Measurements from ENCODE around the gene FCRL2. TPM values are rescaled to one million over a fixed set of nuclear protein-coding genes. Genes with fewer than 3 reads are reported as not detected.
A peak's percentile ranks its signal among the peaks of the same experiment; 100 is the strongest.

The FCRL2 gene, protein sequence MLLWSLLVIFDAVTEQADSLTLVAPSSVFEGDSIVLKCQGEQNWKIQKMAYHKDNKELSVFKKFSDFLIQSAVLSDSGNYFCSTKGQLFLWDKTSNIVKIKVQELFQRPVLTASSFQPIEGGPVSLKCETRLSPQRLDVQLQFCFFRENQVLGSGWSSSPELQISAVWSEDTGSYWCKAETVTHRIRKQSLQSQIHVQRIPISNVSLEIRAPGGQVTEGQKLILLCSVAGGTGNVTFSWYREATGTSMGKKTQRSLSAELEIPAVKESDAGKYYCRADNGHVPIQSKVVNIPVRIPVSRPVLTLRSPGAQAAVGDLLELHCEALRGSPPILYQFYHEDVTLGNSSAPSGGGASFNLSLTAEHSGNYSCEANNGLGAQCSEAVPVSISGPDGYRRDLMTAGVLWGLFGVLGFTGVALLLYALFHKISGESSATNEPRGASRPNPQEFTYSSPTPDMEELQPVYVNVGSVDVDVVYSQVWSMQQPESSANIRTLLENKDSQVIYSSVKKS
- not detected in 2 replicates for total RNA-seq (2014; rRNA removed; shearing (Covaris generic))

DNA sequence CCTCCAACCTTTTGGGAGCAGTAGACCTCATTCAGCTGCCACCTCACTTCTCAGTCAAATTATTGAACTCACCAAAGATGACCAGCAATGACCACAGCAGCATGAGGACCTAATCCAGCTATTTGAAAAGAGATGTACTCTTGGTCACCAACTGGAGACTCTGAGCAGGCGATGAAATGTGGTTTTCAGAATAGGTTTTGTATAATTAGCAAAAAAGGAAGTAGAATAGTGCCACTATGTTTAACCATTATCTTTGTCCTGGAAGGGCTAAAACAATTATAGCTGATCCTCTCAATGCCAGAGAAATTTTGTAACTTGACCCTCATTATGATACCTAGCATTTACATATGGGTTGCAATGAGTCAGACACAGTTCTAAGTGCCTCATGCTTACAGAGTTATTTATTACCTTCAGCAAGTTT is at the start of gene FCRL2:
FCRL2 (minus strand) TSS at position 162 of the 421 bp plus-strand sequence; CDS start at position 103, 59 bp downstream.
- H3K4me3 ChIP-seq: no peak within 1 kb of the TSS
- H3K36me3 ChIP-seq: no peaks in the 10 kb centered on the region
- no peak for DNase-seq
- H3K9me3 ChIP-seq (replicated peaks): no peaks in the 10 kb centered on the region
- H3K27me3 ChIP-seq: no peaks in the 10 kb centered on the region
- H3K27ac ChIP-seq: no peak within 1 kb of the TSS
- H3K4me1 ChIP-seq: no peaks in the 10 kb centered on the region

DNA sequence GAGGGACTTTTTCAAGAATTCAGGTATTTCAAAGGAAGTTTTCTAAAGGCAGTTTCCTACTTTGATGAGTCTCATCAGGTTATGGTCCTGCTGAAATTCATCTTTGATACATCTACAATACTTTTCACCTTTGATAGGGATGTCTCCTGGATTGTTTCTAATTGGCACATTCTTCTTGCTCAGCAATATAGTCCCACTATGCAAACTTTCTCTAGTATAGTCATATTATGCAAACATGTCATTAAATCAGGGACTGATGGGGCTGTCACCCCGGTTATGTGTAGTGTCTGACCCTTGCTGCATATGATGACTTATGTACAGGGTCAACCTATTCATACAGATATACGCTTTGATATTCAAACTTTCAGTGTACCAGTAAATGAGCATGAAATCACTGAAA is 43.4 kb upstream of the FCRL2 start:
- Histone ChIP-seq H3K27me3 (no peaks in the 10 kb centered on the region), H3K36me3 (no peaks in the 10 kb centered on the region), H3K4me1 (no peaks in the 10 kb centered on the region), H3K27ac (no peak overlapping the region), H3K9me3 (replicated peaks) (no peaks in the 10 kb centered on the region), H3K4me3 (no peak overlapping the region)
- DNase-seq: no peak

DNA sequence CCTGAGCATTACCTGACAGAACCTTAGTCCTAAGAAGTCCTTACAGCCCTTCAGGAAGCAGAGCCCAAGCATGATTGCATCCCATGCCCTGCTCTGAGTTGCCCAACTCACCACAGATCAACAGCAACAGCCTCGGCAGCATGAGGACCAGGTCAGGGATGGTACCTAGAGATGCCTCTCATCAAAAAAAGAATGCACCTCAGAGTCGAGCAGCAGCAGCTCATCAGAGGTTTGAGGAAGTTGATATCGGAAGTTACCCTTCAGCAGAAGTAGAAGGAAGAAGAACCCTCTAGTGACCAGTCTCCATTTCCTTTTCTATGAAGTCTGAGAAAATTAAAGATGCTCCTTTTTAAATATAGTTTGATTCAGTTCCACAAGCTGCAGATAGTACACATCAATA is 43.0 kb upstream of the FCRL2 start, which contains the start of gene FCRL1:
FCRL1 (minus strand) TSS at position 225 of the 400 bp plus-strand sequence; CDS start at position 142, 83 bp downstream.
- H3K9me3 ChIP-seq (replicated peaks): no peaks in the 10 kb centered on the region
- no peak within 1 kb of the TSS for H3K27ac ChIP-seq
- DNase-seq: no peak
- H3K4me3 ChIP-seq: no peak within 1 kb of the TSS
- H3K4me1 ChIP-seq: no peaks in the 10 kb centered on the region
- no peaks in the 10 kb centered on the region for H3K27me3 ChIP-seq
- H3K36me3 ChIP-seq: no peaks in the 10 kb centered on the region

DNA sequence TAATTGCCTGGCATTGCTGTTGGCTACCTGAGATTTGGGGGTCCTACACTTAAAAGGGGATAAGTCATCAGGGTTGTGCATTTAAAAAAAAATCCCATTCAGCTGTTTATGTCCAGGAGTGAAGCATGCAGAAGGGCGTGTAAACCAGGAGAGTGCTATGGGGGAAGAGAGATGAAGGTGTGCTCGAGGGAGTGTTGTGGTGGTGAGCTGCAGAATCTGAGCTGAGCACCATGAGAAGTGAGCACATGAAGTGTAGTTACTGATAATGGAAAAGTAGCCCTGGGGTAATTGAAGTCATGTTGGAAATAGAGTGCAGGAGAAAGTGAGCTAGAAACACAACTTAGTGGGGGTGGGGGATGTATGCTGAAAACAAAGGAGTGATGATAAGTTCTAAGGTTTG is 42.3 kb upstream of the FCRL2 start:
- Histone ChIP-seq H3K4me1 (no peaks in the 10 kb centered on the region), H3K36me3 (no peaks in the 10 kb centered on the region), H3K9me3 (replicated peaks) (no peaks in the 10 kb centered on the region), H3K4me3 (no peak overlapping the region), H3K27me3 (no peaks in the 10 kb centered on the region), H3K27ac (no peak overlapping the region)
- DNase-seq: no peak

DNA sequence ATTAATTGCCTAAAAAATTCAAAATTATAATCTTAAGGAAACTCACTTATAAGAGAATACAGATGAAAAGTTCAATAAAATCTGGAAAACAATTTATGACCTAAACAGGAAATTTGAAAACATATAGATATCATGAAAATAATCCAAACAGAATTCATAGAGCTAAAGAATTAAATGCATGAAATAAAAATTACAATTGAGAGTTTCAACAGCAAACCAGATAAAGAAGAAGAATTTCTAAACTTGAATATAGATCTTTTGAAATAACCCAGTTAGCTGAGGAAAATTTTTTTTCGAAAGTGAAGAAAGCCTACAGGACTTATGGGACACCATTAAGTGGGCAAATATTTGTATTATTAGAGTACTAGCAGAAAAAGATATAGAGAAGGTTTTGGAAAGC is 36.3 kb upstream of the FCRL2 start:
- no peak overlapping the region for H3K4me3 ChIP-seq
- H3K4me1 ChIP-seq: no peaks in the 10 kb centered on the region
- H3K27me3 ChIP-seq: no peaks in the 10 kb centered on the region
- DNase-seq: no peak
- no peaks in the 10 kb centered on the region for H3K9me3 ChIP-seq (replicated peaks)
- H3K36me3 ChIP-seq: no peaks in the 10 kb centered on the region
- H3K27ac ChIP-seq: no peak overlapping the region

DNA sequence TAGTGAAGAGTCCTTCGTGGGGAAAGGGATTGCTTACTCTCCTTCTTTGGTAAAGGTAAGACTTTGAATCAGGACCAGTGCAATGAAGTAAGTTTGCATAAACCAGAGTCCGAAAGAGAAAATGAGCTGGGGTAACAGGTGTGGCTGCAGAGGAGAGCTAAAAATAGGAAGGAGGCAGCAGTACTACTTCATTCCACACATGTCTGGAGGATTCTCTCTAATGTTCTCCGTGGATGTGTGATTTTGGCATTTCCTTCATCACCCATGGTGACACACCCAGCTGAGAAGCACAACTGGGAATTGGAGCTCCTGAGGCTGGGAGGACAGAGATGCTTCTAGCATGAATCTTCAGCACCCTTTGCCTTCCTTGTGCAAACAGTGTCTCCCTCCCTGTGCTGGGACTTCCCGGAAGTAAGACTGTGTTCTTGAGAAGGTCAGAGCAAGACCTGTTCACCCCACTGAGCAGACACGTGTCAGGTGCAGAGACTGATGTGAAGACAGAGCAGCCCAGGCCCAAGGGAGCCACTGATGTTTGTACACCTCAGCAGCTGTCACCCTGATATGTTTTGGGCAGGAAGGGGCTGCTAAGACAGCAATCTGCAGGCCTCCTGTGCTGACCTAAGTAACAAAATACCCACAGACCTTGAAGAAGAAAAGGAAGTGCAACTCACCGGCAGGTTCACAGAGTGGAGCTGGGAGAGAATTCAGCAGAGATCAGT is 29.7 kb upstream of the FCRL2 start:
- Histone ChIP-seq H3K27ac (no peak overlapping the region), H3K4me1 (no peaks in the 10 kb centered on the region)
- DNase-seq: no peak

DNA sequence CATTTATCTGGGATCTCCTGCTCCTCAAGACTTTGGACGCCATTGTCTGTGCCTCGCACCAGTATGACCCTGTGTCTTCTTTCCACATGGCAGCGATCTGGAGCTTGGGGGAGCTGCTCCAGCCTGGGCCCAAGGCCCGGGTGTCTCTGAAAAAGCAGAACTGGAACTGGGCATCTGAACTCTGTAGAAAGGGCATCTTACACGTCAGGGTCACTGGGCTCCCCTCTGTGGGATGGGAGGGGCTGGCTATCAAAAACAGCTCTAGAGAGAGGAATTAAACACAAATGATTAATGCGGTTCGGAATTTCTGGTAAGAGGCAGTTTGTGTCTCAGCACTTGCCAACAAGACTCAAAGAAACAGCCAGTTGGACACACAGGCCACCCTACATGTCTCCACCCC is 26.9 kb upstream of the FCRL2 start:
- DNase-seq: no peak
- Histone ChIP-seq H3K27me3 (no peaks in the 10 kb centered on the region), H3K4me1 (no peaks in the 10 kb centered on the region), H3K4me3 (no peak overlapping the region), H3K9me3 (replicated peaks) (no peaks in the 10 kb centered on the region), H3K27ac (no peak overlapping the region), H3K36me3 (no peaks in the 10 kb centered on the region)

More for the DNA sequence above, 29.7 kb upstream of the FCRL2 start:
- Histone ChIP-seq H3K4me3 (no peak overlapping the region), H3K36me3 (no peaks in the 10 kb centered on the region), H3K9me3 (replicated peaks) (no peaks in the 10 kb centered on the region), H3K27me3 (no peaks in the 10 kb centered on the region)

DNA sequence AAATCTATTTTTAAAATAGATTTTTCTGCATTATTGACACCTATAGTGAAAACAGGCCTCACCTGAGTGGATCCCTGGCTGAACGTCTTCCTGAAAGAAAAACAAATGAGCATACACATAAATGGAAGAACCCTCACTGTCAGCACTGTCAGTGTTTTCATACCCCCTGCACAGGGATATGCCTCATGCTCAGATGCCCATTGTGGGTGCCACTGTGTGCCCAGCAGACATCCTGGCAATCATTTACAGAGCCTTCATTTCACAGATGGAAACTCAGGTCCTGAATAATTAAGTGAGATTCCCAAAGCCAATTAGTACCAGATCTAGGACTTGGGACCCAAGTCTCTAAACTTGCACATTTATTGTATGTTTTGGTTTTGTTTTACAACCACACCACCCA is 23.1 kb upstream of the FCRL2 start:
- Histone ChIP-seq H3K36me3 (no peaks in the 10 kb centered on the region), H3K27ac (no peak overlapping the region), H3K4me3 (no peak overlapping the region), H3K27me3 (no peaks in the 10 kb centered on the region), H3K9me3 (replicated peaks) (no peaks in the 10 kb centered on the region), H3K4me1 (no peaks in the 10 kb centered on the region)
- DNase-seq: no peak

DNA sequence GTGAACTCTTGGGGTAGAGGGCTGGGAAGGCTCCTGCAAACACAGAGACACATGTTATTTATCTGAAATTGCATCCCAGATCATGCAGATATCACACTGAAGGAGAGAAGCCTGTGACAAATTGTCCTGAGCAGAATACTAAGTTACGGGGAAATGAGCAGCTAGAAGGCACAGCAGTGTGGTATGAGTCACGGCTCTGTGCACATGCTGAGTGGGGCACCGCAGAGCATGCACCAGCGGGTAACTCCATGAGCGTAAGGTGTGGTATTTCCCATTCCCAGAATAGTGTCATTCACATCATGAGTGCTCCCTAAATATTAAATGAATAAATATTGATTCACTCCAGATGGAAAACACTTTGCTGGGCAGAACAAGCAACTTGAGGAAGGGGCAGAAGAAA is 21.3 kb upstream of the FCRL2 start:
- DNase-seq: no peak
- H3K4me3 ChIP-seq: no peak overlapping the region
- H3K9me3 ChIP-seq (replicated peaks): no peaks in the 10 kb centered on the region
- no peaks in the 10 kb centered on the region for H3K4me1 ChIP-seq
- H3K27me3 ChIP-seq: no peaks in the 10 kb centered on the region
- H3K36me3 ChIP-seq: no peaks in the 10 kb centered on the region
- H3K27ac ChIP-seq: no peak overlapping the region

DNA sequence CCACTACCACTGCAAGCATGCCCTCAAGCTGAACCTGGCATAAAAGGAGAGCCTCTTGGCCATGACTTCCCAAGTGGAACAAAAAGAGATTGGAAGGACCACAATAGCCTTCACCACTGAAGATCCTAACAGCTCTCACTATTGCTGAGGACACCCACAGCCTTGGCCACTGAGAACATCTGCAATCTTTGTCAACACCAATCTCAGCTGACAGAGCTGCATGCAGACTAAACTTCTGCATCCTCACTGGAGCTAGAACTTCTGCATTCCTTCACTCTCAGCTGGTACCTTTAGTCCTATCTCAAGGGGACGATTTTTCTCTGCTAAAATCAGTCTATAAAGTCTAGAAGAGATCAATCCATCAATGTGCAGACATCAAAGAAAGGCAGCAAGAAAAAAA is 8.3 kb upstream of the FCRL2 start:
- no peaks in the 10 kb centered on the region for H3K4me1 ChIP-seq
- DNase-seq: no peak
- H3K4me3 ChIP-seq: no peak overlapping the region
- no peaks in the 10 kb centered on the region for H3K9me3 ChIP-seq (replicated peaks)
- no peak overlapping the region for H3K27ac ChIP-seq
- H3K36me3 ChIP-seq: no peaks in the 10 kb centered on the region
- no peaks in the 10 kb centered on the region for H3K27me3 ChIP-seq

DNA sequence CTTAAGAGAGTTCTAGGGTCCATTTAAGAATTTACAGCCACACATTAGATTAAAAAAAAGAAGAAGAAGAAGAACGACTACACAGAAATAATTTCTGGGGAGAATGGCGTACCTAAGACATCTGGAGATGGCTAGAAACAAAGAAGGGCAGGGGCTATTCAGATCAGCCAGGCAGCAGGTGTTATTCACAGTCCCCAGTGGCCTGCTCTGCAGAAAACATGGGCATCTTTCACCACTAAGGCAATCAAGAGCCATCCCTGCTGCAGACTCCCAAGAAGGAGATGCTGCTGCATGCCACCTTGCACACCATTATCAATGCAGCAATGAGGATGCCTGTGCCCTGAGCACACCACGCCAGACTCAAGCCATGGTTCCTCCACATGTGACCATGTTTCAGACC is 7.9 kb upstream of the FCRL2 start:
- Histone ChIP-seq H3K27me3 (no peaks in the 10 kb centered on the region), H3K36me3 (no peaks in the 10 kb centered on the region), H3K4me3 (no peak overlapping the region), H3K9me3 (replicated peaks) (no peaks in the 10 kb centered on the region), H3K27ac (no peak overlapping the region), H3K4me1 (no peaks in the 10 kb centered on the region)
- DNase-seq: no peak

DNA sequence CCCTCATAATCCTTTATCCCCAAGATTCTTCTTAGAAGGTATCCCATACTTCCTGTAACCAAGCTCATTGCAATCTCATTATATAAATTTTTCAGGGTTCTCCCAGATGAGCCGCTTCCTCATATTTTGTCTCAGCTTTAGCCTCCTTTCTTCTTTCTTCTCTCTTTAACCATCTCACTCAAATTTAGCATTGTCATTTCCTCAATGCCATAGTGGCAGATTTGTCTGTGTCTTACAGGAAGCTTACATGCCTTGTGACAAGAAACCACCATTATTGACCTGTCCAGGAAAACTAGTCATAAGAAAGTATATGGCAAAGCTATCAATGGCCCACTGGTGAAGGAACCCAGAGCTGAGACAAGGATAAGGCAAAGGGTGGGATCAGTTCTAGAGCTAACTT is 6.0 kb upstream of the FCRL2 start:
- no peaks in the 10 kb centered on the region for H3K27me3 ChIP-seq
- no peaks in the 10 kb centered on the region for H3K36me3 ChIP-seq
- no peaks in the 10 kb centered on the region for H3K4me1 ChIP-seq
- DNase-seq: no peak
- H3K9me3 ChIP-seq (replicated peaks): no peaks in the 10 kb centered on the region
- H3K4me3 ChIP-seq: no peak overlapping the region
- no peak overlapping the region for H3K27ac ChIP-seq

DNA sequence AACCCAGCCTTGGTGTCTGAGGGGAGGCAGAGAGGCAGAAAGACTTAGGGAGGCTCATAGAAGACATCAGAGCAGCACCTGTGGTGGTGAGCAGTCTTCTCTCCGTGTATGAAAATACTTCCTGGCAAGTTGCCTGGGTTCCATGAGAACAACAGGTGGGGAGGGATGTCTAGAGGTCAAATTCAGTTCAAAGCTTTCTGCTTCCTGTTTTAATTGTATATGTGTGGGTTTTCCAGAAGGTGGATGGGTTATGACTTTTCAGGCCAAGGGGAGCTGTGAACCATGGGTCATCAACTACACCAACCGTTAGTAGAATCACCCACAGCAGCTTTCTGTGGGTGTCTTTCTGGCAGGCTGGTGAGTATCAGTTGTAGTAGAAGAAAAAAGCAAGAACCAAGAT is 4.1 kb upstream of the FCRL2 start:
- peak; percentile 5 to 48 for DNase-seq
- Histone ChIP-seq H3K9me3 (replicated peaks) (no peaks in the 10 kb centered on the region), H3K27ac (no peak overlapping the region), H3K27me3 (no peaks in the 10 kb centered on the region), H3K36me3 (no peaks in the 10 kb centered on the region), H3K4me1 (no peaks in the 10 kb centered on the region), H3K4me3 (no peak overlapping the region)

DNA sequence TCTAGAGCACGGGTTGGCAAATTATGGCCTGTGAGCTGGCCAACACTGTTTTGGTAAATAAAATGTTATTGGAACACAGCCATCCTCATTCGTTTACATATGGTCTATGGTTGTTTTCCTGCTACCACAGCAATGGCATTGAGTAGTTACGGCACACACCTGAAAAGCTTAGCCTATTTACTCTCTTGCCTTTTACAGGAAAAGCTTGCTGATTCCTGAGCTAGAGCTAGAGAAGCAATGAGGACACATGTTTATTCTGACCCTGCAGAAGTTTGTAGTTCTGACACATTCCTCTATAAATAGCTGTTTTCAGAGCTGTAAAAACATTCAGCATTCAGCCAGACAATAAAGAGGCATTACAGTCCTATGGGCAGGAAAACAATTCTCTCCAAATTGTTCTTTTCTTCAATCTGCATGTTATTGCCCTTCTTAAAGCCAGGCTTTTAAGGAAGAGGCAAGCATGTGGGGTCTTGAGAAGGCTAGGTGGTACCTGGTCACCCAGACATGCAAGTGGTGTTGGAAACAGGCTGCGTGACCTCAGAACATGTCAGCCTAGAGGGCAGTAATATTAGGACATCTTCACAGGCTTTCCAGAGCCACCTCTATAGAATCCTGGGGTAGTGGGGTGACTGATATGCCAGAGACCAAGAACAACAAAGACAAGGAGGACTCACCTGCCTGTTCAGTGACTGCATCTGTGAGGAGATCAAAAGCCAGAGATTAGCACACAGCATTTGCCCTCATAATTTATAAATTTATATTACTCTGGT is 1.6 kb downstream of the FCRL2 start:
- no peak overlapping the region for H3K27ac ChIP-seq
- H3K36me3 ChIP-seq: no peaks in the 10 kb centered on the region
- no peaks in the 10 kb centered on the region for H3K4me1 ChIP-seq
- no peak overlapping the region for H3K4me3 ChIP-seq
- H3K9me3 ChIP-seq (replicated peaks): no peaks in the 10 kb centered on the region
- H3K27me3 ChIP-seq: no peaks in the 10 kb centered on the region
- DNase-seq: no peak

DNA sequence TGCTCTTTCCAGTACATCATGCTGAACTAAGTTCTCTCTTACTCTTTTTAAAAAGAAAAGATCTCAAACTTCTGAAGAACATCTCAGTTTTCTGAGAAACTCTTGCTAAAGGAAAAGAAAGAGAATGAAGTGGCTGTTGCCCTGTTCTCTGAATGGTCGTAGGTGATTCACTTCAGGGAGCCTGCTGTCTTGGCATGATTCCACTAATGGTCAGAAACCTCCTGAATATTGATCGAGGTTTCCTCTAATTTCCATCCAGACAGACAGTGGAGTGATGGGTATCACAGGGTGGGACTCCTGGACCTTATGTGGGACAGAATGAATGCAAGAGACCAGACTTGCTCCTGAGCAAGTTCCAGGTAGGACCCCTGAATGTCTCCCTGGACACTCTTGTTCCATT is 2.5 kb downstream of the FCRL2 start:
- H3K36me3 ChIP-seq: no peaks in the 10 kb centered on the region
- no peaks in the 10 kb centered on the region for H3K27me3 ChIP-seq
- no peaks in the 10 kb centered on the region for H3K4me1 ChIP-seq
- H3K27ac ChIP-seq: no peak overlapping the region
- DNase-seq: no peak
- no peaks in the 10 kb centered on the region for H3K9me3 ChIP-seq (replicated peaks)
- H3K4me3 ChIP-seq: no peak overlapping the region
